Rectal smooth muscle tissue (tissue), 1 donor: Measurements from ENCODE around the gene BCDIN3D.
"Not testable (repeated sequence)": the region's sequence is repeated elsewhere in the genome, so short reads cannot be mapped to it uniquely, and the experiment has no call there.

Source experiments
- H3K27ac ChIP-seq: one replicate; pipeline ENCODE4 v1.7.0; 2013; ENCODE audit warnings: low read depth, low read length, inconsistent platforms
- H3K27me3 ChIP-seq: one replicate; pipeline ENCODE4 v1.7.0; 2013; ENCODE audit warnings: low read length; ENCODE audit not compliant: control insufficient read depth, insufficient read depth
- H3K36me3 ChIP-seq: one replicate; pipeline ENCODE4 v1.7.0; 2013; ENCODE audit warnings: low read length; ENCODE audit not compliant: control insufficient read depth, insufficient read depth
- H3K4me1 ChIP-seq: one replicate; pipeline ENCODE4 v1.7.0; 2013; ENCODE audit warnings: low read length; ENCODE audit not compliant: control insufficient read depth, insufficient read depth
- H3K4me3 ChIP-seq: one replicate; pipeline ENCODE4 v1.7.0; 2013; ENCODE audit warnings: low read length
- H3K9ac ChIP-seq: one replicate; pipeline ENCODE4 v1.7.0; 2013; ENCODE audit warnings: low read length

The BCDIN3D gene

GRCh38 chr12:49882851-49883464 lies 40.1 kb upstream of the BCDIN3D start:
- H3K27ac ChIP-seq, result no peak overlapping the region
- no peak overlapping the region for H3K9ac ChIP-seq

GRCh38 chr12:49882248-49882850 lies 39.4 kb upstream of the BCDIN3D start:
- Histone ChIP-seq H3K36me3 (no peaks in the 10 kb centered on the region), H3K4me3 (no peak overlapping the region), H3K9ac (no peak overlapping the region), H3K27me3 (no peaks in the 10 kb centered on the region), H3K4me1 (no peaks in the 10 kb centered on the region), H3K27ac (no peak overlapping the region)

More at GRCh38 chr12:49882851-49883464, 40.1 kb upstream of the BCDIN3D start:
- H3K36me3 ChIP-seq, result no peaks in the 10 kb centered on the region
- H3K4me3 ChIP-seq, result no peak overlapping the region
- H3K27me3 ChIP-seq, result no peaks in the 10 kb centered on the region
- H3K4me1 ChIP-seq, result no peaks in the 10 kb centered on the region

- H3K4me3 ChIP-seq, result no peak overlapping the region
- H3K27me3 ChIP-seq, result no peaks in the 10 kb centered on the region
- H3K9ac ChIP-seq, result no peak overlapping the region
- H3K27ac ChIP-seq, result no peak overlapping the region
- H3K36me3 ChIP-seq, result no peaks in the 10 kb centered on the region
- no peaks in the 10 kb centered on the region for H3K4me1 ChIP-seq
Observed at GRCh38 chr12:49881415-49882247, 38.7 kb upstream of the BCDIN3D start.

GRCh38 chr12:49880756-49881414 lies 38.0 kb upstream of the BCDIN3D start:
- Histone ChIP-seq H3K4me1 (no peaks in the 10 kb centered on the region), H3K36me3 (no peaks in the 10 kb centered on the region), H3K27me3 (no peaks in the 10 kb centered on the region), H3K4me3 (no peak overlapping the region), H3K27ac (no peak overlapping the region), H3K9ac (no peak overlapping the region)

- not testable (repeated sequence) for H3K9ac ChIP-seq, H3K27ac ChIP-seq, H3K4me3 ChIP-seq, H3K4me1 ChIP-seq, H3K36me3 ChIP-seq, H3K27me3 ChIP-seq
Observed at GRCh38 chr12:49879065-49879464, 36.2 kb upstream of the BCDIN3D start.

GRCh38 chr12:49878021-49878420 lies 35.1 kb upstream of the BCDIN3D start:
- Histone ChIP-seq H3K36me3 (no peaks in the 10 kb centered on the region), H3K4me1 (no peaks in the 10 kb centered on the region), H3K27me3 (no peaks in the 10 kb centered on the region), H3K4me3 (no peak overlapping the region), H3K27ac (no peak overlapping the region), H3K9ac (no peak overlapping the region)

- Histone ChIP-seq H3K27me3 (no peaks in the 10 kb centered on the region), H3K36me3 (no peaks in the 10 kb centered on the region), H3K27ac (no peak overlapping the region), H3K9ac (no peak overlapping the region), H3K4me3 (no peak overlapping the region), H3K4me1 (no peaks in the 10 kb centered on the region)
Observed at GRCh38 chr12:49877066-49877465, 34.2 kb upstream of the BCDIN3D start.

- Histone ChIP-seq H3K4me3 (no peak overlapping the region), H3K27ac (no peak overlapping the region), H3K36me3 (no peaks in the 10 kb centered on the region), H3K4me1 (no peaks in the 10 kb centered on the region), H3K9ac (no peak overlapping the region), H3K27me3 (no peaks in the 10 kb centered on the region)
Observed at GRCh38 chr12:49876070-49876469, 33.2 kb upstream of the BCDIN3D start.

- Histone ChIP-seq H3K4me1 (no peaks in the 10 kb centered on the region), H3K27ac (no peak overlapping the region), H3K36me3 (no peaks in the 10 kb centered on the region), H3K4me3 (no peak overlapping the region), H3K9ac (no peak overlapping the region), H3K27me3 (no peaks in the 10 kb centered on the region)
Observed at GRCh38 chr12:49875115-49875720, 32.3 kb upstream of the BCDIN3D start.

- no peak overlapping the region for H3K4me3 ChIP-seq
- H3K36me3 ChIP-seq, result no peaks in the 10 kb centered on the region
- no peaks in the 10 kb centered on the region for H3K4me1 ChIP-seq
- no peak overlapping the region for H3K9ac ChIP-seq
- no peak overlapping the region for H3K27ac ChIP-seq
- H3K27me3 ChIP-seq, result no peaks in the 10 kb centered on the region
Observed at GRCh38 chr12:49874142-49874897, 31.4 kb upstream of the BCDIN3D start.

GRCh38 chr12:49873361-49873934 lies 30.5 kb upstream of the BCDIN3D start:
- Histone ChIP-seq H3K9ac (no peak overlapping the region), H3K27ac (no peak overlapping the region), H3K27me3 (no peaks in the 10 kb centered on the region)

More at GRCh38 chr12:49873361-49873934, 30.5 kb upstream of the BCDIN3D start:
- no peaks in the 10 kb centered on the region for H3K4me1 ChIP-seq
- H3K4me3 ChIP-seq, result no peak overlapping the region
- H3K36me3 ChIP-seq, result no peaks in the 10 kb centered on the region
